Caco-2 (cell line): Measurements from ENCODE around the gene ERC2. TPM values are rescaled to one million over a fixed set of nuclear protein-coding genes. Genes with fewer than 3 reads are reported as not detected.

Experiments
- BruUV-seq: library from RNA; stranded (reverse); fragments of 400-500 nt; replicated peaks from 2 replicates; lab custom pipeline; 2021; lab: Mats Ljungman, UMichigan
- CTCF ChIA-PET: fragments of 300-600 bp; sonication (Branson Sonifier 250); formaldehyde crosslinking; loops from one replicate; lab custom pipeline; 2022; ENCODE audit warnings: antibody characterized with exemption; lab: Charles Lee
- POLR2A ChIA-PET: fragments of 300-600 bp; sonication (Branson Sonifier 250); formaldehyde crosslinking; loops from one replicate; lab custom pipeline; 2022; ENCODE audit warnings: antibody characterized with exemption; lab: Charles Lee
- DNase-seq, 2 experiments: peaks; one replicate each; pipeline versions ENCODE4 v3.0.0 to v3.0.0-alpha.2; 2020 to 2022
- H3K27me3 ChIP-seq: replicated peaks from 2 replicates; pipeline ENCODE4 v1.6.0; 2011; ENCODE audit warnings: low read length; ENCODE audit not compliant: control insufficient read depth, insufficient read depth
- H3K36me3 ChIP-seq: 2 replicates; pipeline ENCODE4 v1.5.1; 2011; ENCODE audit warnings: low read length; ENCODE audit not compliant: control insufficient read depth, insufficient read depth
- H3K4me1 ChIP-seq: fragments of 250-450 bp; sonication (Bioruptor Pico); 2 replicates; pipeline ENCODE4 v1.5.1; 2020; ENCODE audit warnings: mild to moderate bottlenecking
- H3K4me3 ChIP-seq: 2 replicates; pipeline ENCODE4 v1.5.1; 2011; ENCODE audit warnings: low read depth, mild to moderate bottlenecking, control low read depth, low read length
- H3K9me3 ChIP-seq: fragments of 250-450 bp; sonication (Bioruptor Pico); 2 replicates; pipeline ENCODE4 v1.5.1; 2020; ENCODE audit warnings: mild to moderate bottlenecking, moderate library complexity
- H3K27ac Mint-ChIP-seq: one replicate; pipeline ENCODE4 v1.8.0; 2022; ENCODE audit warnings: mixed read lengths; ENCODE audit not compliant: unreplicated experiment
- H3K27me3 Mint-ChIP-seq: one replicate; pipeline ENCODE4 v1.8.0; 2022; ENCODE audit warnings: mixed read lengths; ENCODE audit not compliant: insufficient read depth, unreplicated experiment
- H3K36me3 Mint-ChIP-seq: one replicate; pipeline ENCODE4 v1.8.0; 2022; ENCODE audit warnings: mild to moderate bottlenecking, mixed read lengths; ENCODE audit not compliant: insufficient read depth, unreplicated experiment
- H3K4me1 Mint-ChIP-seq: one replicate; pipeline ENCODE4 v1.8.0; 2022; ENCODE audit warnings: low read depth, mixed read lengths; ENCODE audit not compliant: unreplicated experiment
- H3K4me3 Mint-ChIP-seq: one replicate; pipeline ENCODE4 v1.8.0; 2022; ENCODE audit warnings: mild to moderate bottlenecking, moderate library complexity, mixed read lengths; ENCODE audit not compliant: unreplicated experiment
- H3K9me3 Mint-ChIP-seq: one replicate; pipeline ENCODE4 v1.8.0; 2022; ENCODE audit warnings: mixed read lengths; ENCODE audit not compliant: unreplicated experiment
- CTCF ChIP-seq, 2 experiments: fragments of 200-600 bp in 1 of 2; IDR thresholded peaks; 1 replicate in 1 of 2; 2 replicates in 1 of 2; pipeline versions ENCODE4 v1.5.1 to v1.8.0; 2011 to 2022; ENCODE audit warnings: antibody characterized with exemption in 1 of 2, control low read depth in 1 of 2, inconsistent platforms in 1 of 2, low read depth in 1 of 2, low read length in 1 of 2, mild to moderate bottlenecking in 1 of 2, moderate library complexity in 1 of 2; ENCODE audit not compliant: insufficient read depth in 1 of 2, severe bottlenecking in 1 of 2, unreplicated experiment in 1 of 2
- intact Hi-C: fragments of 100-400 bp; cut with micrococcal nuclease; formaldehyde crosslinking; loops from one replicate; pipeline ENCODE4 v1.10.0; 2022; ENCODE audit not compliant: unreplicated experiment
- total RNA-seq: library from RNA; stranded (reverse); gene quantifications from 2 replicates; pipeline ENCODE4 v1.2.3, GENCODE V29; 2022

The ERC2 gene
- total RNA-seq, 1 experiment from 2014 or later = 0.54 TPM

- H3K4me3 Mint-ChIP-seq = no peak overlapping the region
- no peaks in the 10 kb centered on the region for H3K9me3 Mint-ChIP-seq
- H3K36me3 ChIP-seq = no peaks in the 10 kb centered on the region
- H3K27me3 ChIP-seq = no peaks in the 10 kb centered on the region
- ChIA-PET POLR2A (no interaction called here), CTCF (no interaction called here)
- no peaks in the 10 kb centered on the region for H3K36me3 Mint-ChIP-seq
- no peaks in the 10 kb centered on the region for H3K4me1 Mint-ChIP-seq
- no peaks in the 10 kb centered on the region for H3K27me3 Mint-ChIP-seq
- no peak overlapping the region for H3K27ac Mint-ChIP-seq
- intact Hi-C loops = no loop called here
- no TSS peak for BruUV-seq
- TF ChIP-seq CTCF (IDR thresholded peaks at IDR 0.05; ENCODE audit: insufficient read depth in 1 of 2, low read depth in 1 of 2, low read length in 1 of 2, severe bottlenecking in 1 of 2, unreplicated experiment in 1 of 2) = no peak
- H3K4me1 ChIP-seq = no peaks in the 10 kb centered on the region
- no peak for DNase-seq
- no peak overlapping the region for H3K4me3 ChIP-seq
- no peaks in the 10 kb centered on the region for H3K9me3 ChIP-seq
Observed at GRCh38 chr3:55512571-55513343, 955.5 kb downstream of the ERC2 start.

GRCh38 chr3:55511895-55512570 is 956.2 kb downstream of the ERC2 start:
- H3K9me3 ChIP-seq = no peaks in the 10 kb centered on the region
- H3K4me3 ChIP-seq = no peak overlapping the region
- intact Hi-C loops = no loop called here
- H3K27me3 Mint-ChIP-seq = no peaks in the 10 kb centered on the region
- no peaks in the 10 kb centered on the region for H3K36me3 ChIP-seq
- no peak overlapping the region for H3K4me3 Mint-ChIP-seq
- POLR2A ChIA-PET = no interaction called here
- H3K27me3 ChIP-seq = no peaks in the 10 kb centered on the region
- no TSS peak for BruUV-seq
- CTCF ChIA-PET = no interaction called here
- TF ChIP-seq CTCF (IDR thresholded peaks at IDR 0.05; ENCODE audit: insufficient read depth in 1 of 2, low read depth in 1 of 2, low read length in 1 of 2, severe bottlenecking in 1 of 2, unreplicated experiment in 1 of 2) = no peak
- no peaks in the 10 kb centered on the region for H3K4me1 ChIP-seq
- no peaks in the 10 kb centered on the region for H3K9me3 Mint-ChIP-seq
- no peak overlapping the region for H3K27ac Mint-ChIP-seq
- no peaks in the 10 kb centered on the region for H3K4me1 Mint-ChIP-seq
- H3K36me3 Mint-ChIP-seq = no peaks in the 10 kb centered on the region
- DNase-seq = no peak

GRCh38 chr3:55508335-55508734 is 959.9 kb downstream of the ERC2 start:
- Mint-ChIP-seq H3K36me3 (no peaks in the 10 kb centered on the region), H3K27ac (no peak overlapping the region), H3K9me3 (no peaks in the 10 kb centered on the region), H3K27me3 (no peaks in the 10 kb centered on the region), H3K4me1 (no peaks in the 10 kb centered on the region), H3K4me3 (no peak overlapping the region)
- ChIA-PET POLR2A (no interaction called here), CTCF (interaction anchor here (0.6 kb wide), 1 partner anchor 743 kb away, joined by 3 read pairs; no protein-coding TSS in a partner anchor)
- Histone ChIP-seq H3K9me3 (no peaks in the 10 kb centered on the region), H3K27me3 (no peaks in the 10 kb centered on the region), H3K4me1 (no peaks in the 10 kb centered on the region), H3K36me3 (no peaks in the 10 kb centered on the region), H3K4me3 (no peak overlapping the region)
- DNase-seq = no peak
- intact Hi-C loops = loop anchor here (5.0 kb wide), 2 partner anchors 214 to 389 kb away; no protein-coding TSS in a partner anchor
- TF ChIP-seq CTCF (IDR thresholded peaks at IDR 0.05; ENCODE audit: insufficient read depth in 1 of 2, low read depth in 1 of 2, low read length in 1 of 2, severe bottlenecking in 1 of 2, unreplicated experiment in 1 of 2) = no peak
- no TSS peak for BruUV-seq
